Spinal cord (tissue), 10 donors: ENCODE results near the gene ZNF436. TPM values are rescaled to one million over a fixed set of nuclear protein-coding genes. Genes with fewer than 3 reads are reported as not detected.
A peak's percentile ranks its signal among the peaks of the same experiment; 100 is the strongest.

ENCODE experiments used
- DNase-seq, 6 donors: peaks; one replicate each; pipeline versions ENCODE4 v3.0.0 to v3.0.0-alpha.2; 2013 to 2015; ENCODE audit warnings: low spot score in 6 of 6, low read depth in 4 of 6
- H3K27ac ChIP-seq: one replicate; pipeline ENCODE4 v1.5.1; 2013; ENCODE audit warnings: low read depth, low read length, control low read depth
- H3K27me3 ChIP-seq: one replicate; pipeline ENCODE4 v1.6.1; 2013; ENCODE audit warnings: low read length; ENCODE audit not compliant: control insufficient read depth, insufficient read depth
- H3K36me3 ChIP-seq: one replicate; pipeline ENCODE4 v1.6.1; 2013; ENCODE audit warnings: low read length; ENCODE audit not compliant: control insufficient read depth, insufficient read depth
- H3K4me1 ChIP-seq: one replicate; pipeline ENCODE4 v1.6.1; 2013; ENCODE audit warnings: low read length; ENCODE audit not compliant: control insufficient read depth, insufficient read depth
- H3K4me3 ChIP-seq: one replicate; pipeline ENCODE4 v1.5.1; 2013; ENCODE audit warnings: low read depth, low read length, control low read depth
- H3K9me3 ChIP-seq: one replicate; pipeline ENCODE4 v1.6.1; 2013; ENCODE audit warnings: low read length; ENCODE audit not compliant: control insufficient read depth, insufficient read depth
- WGBS: methylation state at CpG from one replicate; pipeline ENCODE4 v1.1.5; 2013; ENCODE audit warnings: missing lambda C conversion rate; ENCODE audit not compliant: insufficient coverage; 5-methylcytosine and 5-hydroxymethylcytosine counted together
- polyA plus RNA-seq, 2 donors: library from polyadenylated mRNA; unstranded; fragments of 120-200 nt; gene quantifications; one replicate each; pipeline ENCODE4 v1.2.1, GENCODE V29; 2013; ENCODE audit not compliant: insufficient read length in 2 of 2
- total RNA-seq, 2 donors: library from RNA; depleted of rRNA in 1 of 2; stranded (reverse); fragments of 120-200 nt in 1 of 2; fragments of >200 nt in 1 of 2; gene quantifications; one replicate each; pipeline versions ENCODE4 v1.2.3 to v1.2.4, GENCODE V29; 2013 to 2014
- donor health status: healthy.

ZNF436 gene
- total and polyA plus RNA-seq, 4 donors, result 33.6 to 53.4 (median 45.3) TPM

GRCh38 chr1:23403038-23403336 is 33.4 kb upstream of the ZNF436 start:
- Histone ChIP-seq H3K27me3 (no peaks in the 10 kb centered on the region), H3K4me3 (no peak overlapping the region), H3K27ac (no peak overlapping the region), H3K9me3 (no peaks in the 10 kb centered on the region), H3K4me1 (peaks cover 20% of the 10 kb centered on the region), H3K36me3 (no peaks in the 10 kb centered on the region)
- WGBS, result no CpG with 5 or more reads among the region's 6 CpGs
- no peak for DNase-seq

- 81% methylated on average over 5 of the region's 11 CpGs for WGBS
- Histone ChIP-seq H3K27me3 (no peaks in the 10 kb centered on the region), H3K36me3 (no peaks in the 10 kb centered on the region), H3K4me3 (no peak overlapping the region), H3K9me3 (no peaks in the 10 kb centered on the region), H3K4me1 (peaks cover 20% of the 10 kb centered on the region), H3K27ac (no peak overlapping the region)
- no peak for DNase-seq
These were observed 32.8 kb upstream of the ZNF436 start for GRCh38 chr1:23402286-23403037.

GRCh38 chr1:23401313-23401712 is 31.7 kb upstream of the ZNF436 start:
- WGBS, result 60% methylated on average over 1 of the region's 6 CpGs
- H3K9me3 ChIP-seq, result no peaks in the 10 kb centered on the region

GRCh38 chr1:23400324-23401114 is 30.9 kb upstream of the ZNF436 start:
- Histone ChIP-seq H3K27me3 (no peaks in the 10 kb centered on the region), H3K4me3 (no peak overlapping the region), H3K4me1 (peaks cover 22% of the 10 kb centered on the region), H3K36me3 (no peaks in the 10 kb centered on the region), H3K27ac (no peak overlapping the region), H3K9me3 (no peaks in the 10 kb centered on the region)
- 79% methylated on average over 3 of the region's 5 CpGs for whole genome bisulfite sequencing
- DNase-seq, result no peak

More at GRCh38 chr1:23401313-23401712, 31.7 kb upstream of the ZNF436 start:
- DNase-seq, result no peak
- Histone ChIP-seq H3K27me3 (no peaks in the 10 kb centered on the region), H3K4me1 (peaks cover 20% of the 10 kb centered on the region), H3K4me3 (no peak overlapping the region), H3K27ac (no peak overlapping the region), H3K36me3 (no peaks in the 10 kb centered on the region)

- no peaks in the 10 kb centered on the region for H3K9me3 ChIP-seq
- H3K27ac ChIP-seq, result no peak overlapping the region
- no peak for DNase-seq
- H3K27me3 ChIP-seq, result no peaks in the 10 kb centered on the region
- H3K36me3 ChIP-seq, result no peaks in the 10 kb centered on the region
- WGBS, result no CpG with 5 or more reads among the region's 1 CpG
- peaks cover 27% of the 10 kb centered on the region for H3K4me1 ChIP-seq
- H3K4me3 ChIP-seq, result no peak overlapping the region
These were observed 29.6 kb upstream of the ZNF436 start for GRCh38 chr1:23399229-23399628.

GRCh38 chr1:23397908-23398307 is 28.3 kb upstream of the ZNF436 start:
- Histone ChIP-seq H3K4me1 (peaks cover 19% of the 10 kb centered on the region), H3K4me3 (no peak overlapping the region), H3K27ac (no peak overlapping the region), H3K27me3 (no peaks in the 10 kb centered on the region), H3K9me3 (no peaks in the 10 kb centered on the region), H3K36me3 (peaks cover 3% of the 10 kb centered on the region)
- no peak for DNase-seq
- 100% methylated on average over 3 of the region's 7 CpGs for WGBS

- no peak overlapping the region for H3K4me3 ChIP-seq
- peaks cover 18% of the 10 kb centered on the region for H3K4me1 ChIP-seq
- H3K36me3 ChIP-seq, result peaks cover 3% of the 10 kb centered on the region
- H3K27me3 ChIP-seq, result no peaks in the 10 kb centered on the region
- 100% methylated on average over 1 of the region's 2 CpGs for WGBS
- DNase-seq, result no peak
- H3K9me3 ChIP-seq, result no peaks in the 10 kb centered on the region
- no peak overlapping the region for H3K27ac ChIP-seq
These were observed 26.7 kb upstream of the ZNF436 start for GRCh38 chr1:23396380-23396779.

GRCh38 chr1:23395849-23396248 is 26.2 kb upstream of the ZNF436 start:
- H3K4me1 ChIP-seq, result peaks cover 12% of the 10 kb centered on the region
- 92% methylated on average over 4 of the region's 4 CpGs for WGBS
- no peaks in the 10 kb centered on the region for H3K9me3 ChIP-seq
- peaks cover 3% of the 10 kb centered on the region for H3K36me3 ChIP-seq
- no peak for DNase-seq
- H3K27ac ChIP-seq, result peak overlapping the region; percentile 16
- no peaks in the 10 kb centered on the region for H3K27me3 ChIP-seq
- no peak overlapping the region for H3K4me3 ChIP-seq

- WGBS, result 31% methylated on average over 4 of the region's 8 CpGs
These were observed 25.6 kb upstream of the ZNF436 start for GRCh38 chr1:23395154-23395724.

More at GRCh38 chr1:23395154-23395724, 25.6 kb upstream of the ZNF436 start:
- Histone ChIP-seq H3K27ac (peak overlapping the region; percentile 72), H3K9me3 (no peaks in the 10 kb centered on the region), H3K4me3 (no peak overlapping the region), H3K27me3 (no peaks in the 10 kb centered on the region), H3K4me1 (peaks cover 12% of the 10 kb centered on the region), H3K36me3 (peaks cover 3% of the 10 kb centered on the region)
- DNase-seq, result peak in 1 of 6 donors; percentile 51
